Loucy (cell line): ENCODE measurements around the gene NIPBL.

ENCODE experiments used
- EZH2phosphoT487 ChIP-seq: fragments of 200-600 bp; IDR thresholded peaks from 2 replicates; pipeline ENCODE4 v1.6.1; 2018; ENCODE audit warnings: antibody characterized with exemption, mild to moderate bottlenecking, moderate library complexity, borderline replicate concordance
- TF ChIP-seq, protein P1 (sequence below): fragments of 200-600 bp; sonication (generic); conservative IDR thresholded peaks from 2 replicates; pipeline ENCODE4 v1.5.1; 2014; ENCODE audit warnings: mild to moderate bottlenecking, antibody characterized with exemption, low read length

DNA sequence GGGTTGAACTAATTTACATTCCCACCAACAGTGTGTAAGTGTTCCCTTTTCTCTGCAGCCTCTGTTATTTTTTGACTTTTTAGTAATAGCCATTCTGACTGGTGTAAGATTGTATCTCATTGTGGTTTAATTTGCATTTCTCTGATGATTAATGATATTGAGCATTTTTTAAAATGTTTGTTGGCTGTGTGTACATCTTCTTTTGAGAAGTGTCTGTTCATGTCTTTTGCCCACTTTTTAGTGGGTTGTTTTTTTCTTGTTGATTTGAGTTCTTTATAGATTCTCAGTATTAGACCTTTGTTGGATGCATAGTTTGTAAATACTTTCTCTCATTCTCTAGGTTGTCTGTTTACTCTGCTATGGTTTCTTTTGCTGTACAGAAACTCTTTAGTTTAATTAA lies 101.6 kb downstream of the NIPBL start:
- TF ChIP-seq, protein P1, sequence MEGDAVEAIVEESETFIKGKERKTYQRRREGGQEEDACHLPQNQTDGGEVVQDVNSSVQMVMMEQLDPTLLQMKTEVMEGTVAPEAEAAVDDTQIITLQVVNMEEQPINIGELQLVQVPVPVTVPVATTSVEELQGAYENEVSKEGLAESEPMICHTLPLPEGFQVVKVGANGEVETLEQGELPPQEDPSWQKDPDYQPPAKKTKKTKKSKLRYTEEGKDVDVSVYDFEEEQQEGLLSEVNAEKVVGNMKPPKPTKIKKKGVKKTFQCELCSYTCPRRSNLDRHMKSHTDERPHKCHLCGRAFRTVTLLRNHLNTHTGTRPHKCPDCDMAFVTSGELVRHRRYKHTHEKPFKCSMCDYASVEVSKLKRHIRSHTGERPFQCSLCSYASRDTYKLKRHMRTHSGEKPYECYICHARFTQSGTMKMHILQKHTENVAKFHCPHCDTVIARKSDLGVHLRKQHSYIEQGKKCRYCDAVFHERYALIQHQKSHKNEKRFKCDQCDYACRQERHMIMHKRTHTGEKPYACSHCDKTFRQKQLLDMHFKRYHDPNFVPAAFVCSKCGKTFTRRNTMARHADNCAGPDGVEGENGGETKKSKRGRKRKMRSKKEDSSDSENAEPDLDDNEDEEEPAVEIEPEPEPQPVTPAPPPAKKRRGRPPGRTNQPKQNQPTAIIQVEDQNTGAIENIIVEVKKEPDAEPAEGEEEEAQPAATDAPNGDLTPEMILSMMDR, result no peak
- no peak for TF ChIP-seq EZH2phosphoT487
